Uterus (tissue), 2 donors: Measurements from ENCODE around the gene CMBL.

ENCODE experiments used
- POLR2A ChIP-seq, 2 donors: fragments of 450-650 bp; IDR thresholded peaks; one replicate each; pipeline ENCODE4 v1.6.1; 2016; ENCODE audit warnings: antibody characterized with exemption in 2 of 2, mild to moderate bottlenecking in 1 of 2, moderate library complexity in 1 of 2
- TF ChIP-seq, protein P1 (sequence below), 4 experiments: fragments of 200-600 bp in 2 of 4; fragments of 450-650 bp in 2 of 4; sonication (generic) in 2 of 4; IDR thresholded peaks; one replicate each; pipeline ENCODE4 v1.5.1; 2016 to 2019; ENCODE audit warnings: antibody characterized with exemption in 4 of 4, mild to moderate bottlenecking in 2 of 4, moderate library complexity in 1 of 4

DNA sequence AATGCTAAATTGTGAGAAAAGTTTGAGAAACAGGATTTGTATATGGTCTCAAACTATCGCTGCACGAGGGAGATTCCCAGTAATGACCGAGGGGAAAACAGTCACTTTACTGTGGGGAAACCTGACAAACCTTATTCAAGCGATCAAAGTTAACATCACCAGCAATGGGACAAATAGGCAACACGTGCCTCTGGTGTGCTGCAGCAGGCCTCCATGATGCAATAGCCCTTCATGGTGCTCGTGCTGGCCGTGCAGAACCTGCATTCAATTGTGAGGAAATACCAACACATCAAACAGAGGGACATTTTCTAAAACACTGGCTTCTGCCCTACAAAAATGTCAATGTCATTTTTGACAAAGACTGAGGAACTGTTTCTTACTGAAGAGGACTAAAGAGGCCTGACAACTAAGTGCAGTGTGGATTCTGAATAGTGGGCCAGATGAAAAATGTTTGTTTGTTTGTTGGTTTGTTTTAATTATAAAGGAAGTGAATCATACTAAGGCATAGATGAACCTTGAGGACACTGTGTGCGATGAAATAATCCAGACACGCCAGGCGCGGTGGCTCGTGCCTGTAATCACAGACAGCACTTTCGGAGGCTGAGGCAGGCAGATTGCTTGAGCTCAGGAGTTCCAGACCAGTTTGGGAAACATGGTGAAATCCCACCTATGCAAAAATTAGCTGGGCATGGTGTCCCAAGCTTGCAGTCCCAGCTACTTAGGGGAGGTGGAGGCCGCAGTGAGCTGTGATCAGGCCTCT is 28.2 kb upstream of the CMBL start:
- TF ChIP-seq, protein P1, sequence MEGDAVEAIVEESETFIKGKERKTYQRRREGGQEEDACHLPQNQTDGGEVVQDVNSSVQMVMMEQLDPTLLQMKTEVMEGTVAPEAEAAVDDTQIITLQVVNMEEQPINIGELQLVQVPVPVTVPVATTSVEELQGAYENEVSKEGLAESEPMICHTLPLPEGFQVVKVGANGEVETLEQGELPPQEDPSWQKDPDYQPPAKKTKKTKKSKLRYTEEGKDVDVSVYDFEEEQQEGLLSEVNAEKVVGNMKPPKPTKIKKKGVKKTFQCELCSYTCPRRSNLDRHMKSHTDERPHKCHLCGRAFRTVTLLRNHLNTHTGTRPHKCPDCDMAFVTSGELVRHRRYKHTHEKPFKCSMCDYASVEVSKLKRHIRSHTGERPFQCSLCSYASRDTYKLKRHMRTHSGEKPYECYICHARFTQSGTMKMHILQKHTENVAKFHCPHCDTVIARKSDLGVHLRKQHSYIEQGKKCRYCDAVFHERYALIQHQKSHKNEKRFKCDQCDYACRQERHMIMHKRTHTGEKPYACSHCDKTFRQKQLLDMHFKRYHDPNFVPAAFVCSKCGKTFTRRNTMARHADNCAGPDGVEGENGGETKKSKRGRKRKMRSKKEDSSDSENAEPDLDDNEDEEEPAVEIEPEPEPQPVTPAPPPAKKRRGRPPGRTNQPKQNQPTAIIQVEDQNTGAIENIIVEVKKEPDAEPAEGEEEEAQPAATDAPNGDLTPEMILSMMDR (IDR thresholded peaks at IDR 0.05): no peak
- no peak for TF ChIP-seq POLR2A (IDR thresholded peaks at IDR 0.05)
